SK-N-MC (cell line): ENCODE data around the gene STRIT1.

Source experiments
- DNase-seq: peaks from one replicate; pipeline ENCODE4 v3.0.0-alpha.2; 2011; ENCODE audit warnings: low read depth, low spot score
- H3K27ac ChIP-seq: fragments of 200-600 bp; sonication (generic); 2 replicates; pipeline ENCODE4 v1.5.1; 2016; ENCODE audit warnings: mixed run types
- H3K36me3 ChIP-seq: fragments of 200-600 bp; sonication (generic); 2 replicates; pipeline ENCODE4 v1.6.1; 2017; ENCODE audit warnings: antibody characterized with exemption, low read length, mixed read lengths; ENCODE audit not compliant: insufficient read depth
- H3K4me3 ChIP-seq: fragments of 200-600 bp; sonication (generic); 2 replicates; pipeline ENCODE4 v1.5.1; 2016
- H3K9ac ChIP-seq: fragments of 200-600 bp; sonication (generic); 2 replicates; pipeline ENCODE4 v1.8.0; 2017; ENCODE audit warnings: mixed run types, mixed read lengths; ENCODE audit not compliant: insufficient read length
- H3K9me3 ChIP-seq: fragments of 200-600 bp; sonication (generic); 2 replicates; pipeline ENCODE4 v1.6.1; 2017; ENCODE audit warnings: low read depth, mild to moderate bottlenecking, antibody characterized with exemption, low read length, moderate library complexity, mixed read lengths
- EZH2 ChIP-seq: fragments of 200-600 bp; sonication (generic); IDR thresholded peaks from one replicate; pipeline ENCODE4 v1.6.1; 2017; ENCODE audit warnings: antibody characterized with exemption
- FOXP2 ChIP-seq: optimal IDR thresholded peaks from 2 replicates; pipeline ENCODE3; 2011; ENCODE audit warnings: mild to moderate bottlenecking, moderate library complexity; ENCODE audit not compliant: insufficient read depth; ENCODE audit errors: extremely low read length, control extremely low read depth
- POLR2AphosphoS5 ChIP-seq: IDR thresholded peaks from 2 replicates; pipeline ENCODE4 v1.6.1; 2012; ENCODE audit warnings: mild to moderate bottlenecking, low read depth, low read length, borderline replicate concordance

STRIT1 gene

DNA sequence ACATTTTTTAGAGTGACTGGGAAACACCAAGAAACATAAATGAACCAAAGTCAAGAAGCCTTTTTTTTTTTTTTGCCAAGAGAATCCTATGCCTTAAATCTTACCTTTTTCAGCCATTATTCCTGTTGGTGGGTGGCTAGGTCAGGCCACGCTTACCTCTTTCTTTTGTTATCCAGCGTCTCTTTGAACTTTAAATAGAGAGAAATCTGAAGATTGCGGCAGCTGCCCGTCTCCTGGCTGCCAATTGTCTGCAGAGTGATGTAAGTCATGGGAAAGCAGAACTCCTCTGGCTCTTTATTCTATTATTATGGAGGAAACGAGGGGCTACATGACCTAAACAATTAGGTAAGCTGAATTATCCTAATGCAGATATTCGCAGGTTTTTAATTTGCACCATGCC is at the start of gene STRIT1:
STRIT1 (minus strand) TSS at position 168 of the 400 bp plus-strand sequence.
- no peak for DNase-seq
- Histone ChIP-seq H3K36me3 (no peaks in the 10 kb centered on the region), H3K9me3 (no peaks in the 10 kb centered on the region; the same call in 1 of the 2 replicates), H3K4me3 (no peak within 1 kb of the TSS), H3K9ac (no peak within 1 kb of the TSS), H3K27ac (no peak within 1 kb of the TSS)
- TF ChIP-seq FOXP2 (no peak), EZH2 (no peak), POLR2AphosphoS5 (no peak)

DNA sequence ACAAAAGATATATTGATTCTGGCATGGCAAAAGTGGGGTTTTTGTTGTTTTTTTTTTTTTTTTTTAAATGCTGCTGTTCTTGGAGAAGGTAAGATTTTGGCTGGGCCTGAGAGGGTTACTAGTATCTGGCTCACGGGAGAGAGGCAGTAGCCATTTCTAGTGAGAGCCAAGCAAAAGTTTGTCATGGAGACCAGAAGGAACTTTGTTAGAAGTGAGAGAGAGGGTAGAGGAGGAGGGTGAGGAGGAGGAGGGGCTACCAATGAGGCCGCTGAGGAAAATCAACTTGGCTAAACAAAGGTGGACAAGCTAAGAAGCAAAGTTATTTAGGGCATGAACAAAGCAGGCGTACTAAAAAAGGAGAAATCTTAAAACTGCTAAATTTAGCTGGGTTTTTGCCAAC is 48.9 kb upstream of the STRIT1 start:
- H3K4me3 ChIP-seq = no peak overlapping the region
- H3K27ac ChIP-seq = no peak overlapping the region
- H3K36me3 ChIP-seq = no peaks in the 10 kb centered on the region
- DNase-seq = no peak
- no peak overlapping the region for H3K9ac ChIP-seq
- no peaks in the 10 kb centered on the region for H3K9me3 ChIP-seq
- TF ChIP-seq EZH2 (no peak), FOXP2 (no peak), POLR2AphosphoS5 (no peak)

DNA sequence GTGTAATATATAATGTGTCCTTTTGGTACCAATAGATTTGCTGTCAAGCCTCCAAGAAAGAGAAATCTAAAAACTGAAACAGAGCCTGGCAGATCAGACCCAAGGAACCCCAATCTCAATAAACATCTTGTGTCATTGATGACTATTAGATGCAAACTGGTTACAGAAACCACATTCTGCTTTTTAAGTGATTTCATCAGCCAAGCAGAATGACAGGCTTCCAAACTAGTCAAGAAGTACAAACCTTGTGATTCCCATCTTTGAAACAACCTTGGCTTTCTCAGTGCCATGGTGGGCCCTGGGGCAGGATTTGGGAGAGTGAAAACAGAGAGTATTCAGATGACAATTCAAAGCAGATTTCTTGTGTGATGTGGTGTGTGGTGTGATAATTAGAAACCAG is 45.6 kb upstream of the STRIT1 start:
- H3K9ac ChIP-seq = no peak overlapping the region
- no peak for DNase-seq
- no peaks in the 10 kb centered on the region for H3K36me3 ChIP-seq
- H3K9me3 ChIP-seq = no peaks in the 10 kb centered on the region
- TF ChIP-seq EZH2 = no peak
- no peak for TF ChIP-seq FOXP2
- TF ChIP-seq POLR2AphosphoS5 = no peak
- no peak overlapping the region for H3K4me3 ChIP-seq
- no peak overlapping the region for H3K27ac ChIP-seq

DNA sequence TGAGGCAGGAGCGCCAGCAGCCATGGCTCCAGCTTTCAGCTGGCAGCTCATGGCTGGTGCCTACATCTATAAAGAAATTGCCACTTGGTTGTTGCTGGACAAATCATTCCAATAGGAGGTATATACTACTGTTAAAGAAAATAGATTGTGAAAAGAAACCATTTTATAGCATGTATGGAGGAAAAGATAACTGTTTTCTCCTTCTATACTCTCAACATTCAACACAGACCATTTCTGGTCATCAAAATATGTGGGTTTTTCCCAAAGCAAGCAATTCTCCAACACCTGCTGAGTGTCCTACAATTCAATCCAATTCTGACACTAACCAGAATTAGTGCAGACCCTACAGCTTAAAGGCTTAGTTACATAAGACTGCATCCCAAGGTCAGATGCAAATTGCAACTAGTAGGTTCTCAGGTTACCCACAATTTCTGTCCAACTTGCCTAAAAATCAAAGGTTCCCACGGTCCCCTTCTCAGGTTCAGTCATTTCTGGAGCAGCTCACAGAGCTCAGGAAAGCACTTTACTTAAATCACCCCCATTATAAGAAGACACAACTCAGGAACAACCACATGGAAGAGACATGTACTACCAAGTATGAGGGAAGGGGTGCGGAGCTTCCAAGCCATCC is 42.4 kb upstream of the STRIT1 start:
- H3K9ac ChIP-seq = no peak overlapping the region
- H3K27ac ChIP-seq = no peak overlapping the region
- no peaks in the 10 kb centered on the region for H3K9me3 ChIP-seq
- no peak for DNase-seq
- H3K4me3 ChIP-seq = no peak overlapping the region
- H3K36me3 ChIP-seq = no peaks in the 10 kb centered on the region
- TF ChIP-seq EZH2 (no peak), FOXP2 (no peak), POLR2AphosphoS5 (no peak)

DNA sequence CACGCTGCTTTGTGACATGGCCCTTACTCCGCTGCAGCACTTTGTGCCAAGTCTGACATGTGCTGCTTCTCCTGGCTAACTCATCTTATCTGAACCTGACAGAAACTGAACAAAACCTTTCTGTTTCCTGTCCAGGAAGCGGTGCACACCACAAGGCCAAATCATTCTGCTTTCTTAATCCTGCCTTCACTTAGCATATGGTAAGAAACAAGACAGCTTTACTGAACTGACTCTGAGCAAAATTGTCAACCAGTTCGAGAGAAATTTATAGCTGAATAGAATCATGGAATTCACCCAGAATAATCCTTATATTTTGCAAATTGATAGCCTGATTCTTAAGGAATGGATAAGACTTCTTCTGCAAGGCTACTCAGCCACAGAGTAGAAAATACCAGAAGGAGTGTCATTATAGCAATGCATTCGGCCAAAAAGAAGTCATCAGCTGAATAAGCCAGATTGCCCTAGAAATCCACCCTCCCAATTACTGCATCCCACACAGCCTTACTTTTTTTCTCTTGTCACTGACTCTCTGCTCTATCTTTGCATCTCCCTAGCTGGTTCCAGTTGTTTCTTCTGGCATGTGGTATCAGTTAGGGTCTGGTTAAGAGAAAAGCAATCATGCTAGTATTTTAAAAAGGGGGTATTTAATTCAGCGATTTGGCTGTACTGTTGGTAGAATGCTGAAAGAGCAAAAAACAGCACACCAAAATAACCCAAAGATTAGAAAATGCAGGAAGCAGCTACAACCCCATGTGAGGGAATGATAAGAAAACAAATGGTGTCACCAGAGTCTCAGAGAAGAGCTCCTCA is 41.6 kb upstream of the STRIT1 start:
- no peaks in the 10 kb centered on the region for H3K9me3 ChIP-seq
- no peak for DNase-seq
- H3K4me3 ChIP-seq = no peak overlapping the region
- no peaks in the 10 kb centered on the region for H3K36me3 ChIP-seq
- no peak overlapping the region for H3K27ac ChIP-seq
- H3K9ac ChIP-seq = no peak overlapping the region
- TF ChIP-seq EZH2 (no peak), FOXP2 (no peak), POLR2AphosphoS5 (no peak)

DNA sequence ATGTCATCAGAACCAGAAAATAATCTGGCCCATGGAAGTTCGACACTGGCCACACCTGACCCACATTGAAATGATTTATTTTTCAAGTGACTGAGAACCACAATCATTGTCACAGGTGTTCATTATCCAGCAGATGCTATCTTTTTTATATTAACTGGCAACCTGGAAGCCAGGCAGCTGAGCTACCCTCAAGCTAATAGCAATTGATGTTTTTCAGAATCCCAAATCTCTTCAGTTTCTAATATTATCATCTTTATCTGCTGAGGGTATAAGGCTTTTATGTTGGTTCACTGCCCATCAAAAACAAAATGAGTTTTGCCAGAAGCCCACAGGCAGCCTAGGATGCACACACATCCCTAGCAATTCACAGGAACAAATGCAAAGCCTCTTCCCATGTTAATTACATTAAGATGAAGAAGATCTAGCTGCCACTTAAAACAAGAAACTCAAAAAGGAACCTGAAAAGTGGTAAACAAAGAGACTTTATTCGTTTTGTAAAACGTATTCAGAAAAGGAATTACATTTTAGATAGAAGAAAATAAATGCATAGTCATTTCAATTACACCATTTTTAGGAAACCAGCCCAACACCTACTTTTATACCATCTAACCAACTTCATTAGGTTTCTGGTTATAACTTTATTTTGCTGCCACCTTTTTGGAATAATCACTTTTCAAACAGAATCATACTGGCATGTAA is 40.9 kb upstream of the STRIT1 start:
- H3K36me3 ChIP-seq = no peaks in the 10 kb centered on the region
- H3K4me3 ChIP-seq = no peak overlapping the region
- H3K9me3 ChIP-seq = no peaks in the 10 kb centered on the region
- H3K27ac ChIP-seq = no peak overlapping the region
- TF ChIP-seq FOXP2 (no peak), POLR2AphosphoS5 (no peak), EZH2 (no peak)
- no peak for DNase-seq
- H3K9ac ChIP-seq = no peak overlapping the region

DNA sequence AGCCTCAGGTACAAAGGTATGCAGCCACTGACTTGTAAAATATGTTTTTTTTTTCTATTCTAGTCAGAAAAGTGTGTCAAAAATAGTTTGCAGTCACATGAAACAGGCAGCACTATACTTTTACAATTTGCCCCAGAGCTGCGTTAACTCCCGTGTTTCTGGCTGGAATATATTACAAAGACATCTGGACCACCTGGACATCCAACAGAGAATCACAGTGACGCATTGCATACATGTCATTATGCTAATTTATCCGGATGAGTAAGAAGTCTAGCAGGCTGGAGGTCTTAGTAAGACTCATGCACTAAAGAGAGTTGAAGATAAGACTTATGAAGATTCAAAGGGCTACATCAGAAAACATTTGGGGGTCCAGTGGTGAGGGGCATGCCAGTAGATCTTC is 39.2 kb upstream of the STRIT1 start:
- H3K9ac ChIP-seq = no peak overlapping the region
- no peak for DNase-seq
- no peak overlapping the region for H3K27ac ChIP-seq
- TF ChIP-seq EZH2 (no peak), POLR2AphosphoS5 (no peak), FOXP2 (no peak)
- H3K4me3 ChIP-seq = no peak overlapping the region
- no peaks in the 10 kb centered on the region for H3K9me3 ChIP-seq
- H3K36me3 ChIP-seq = no peaks in the 10 kb centered on the region

DNA sequence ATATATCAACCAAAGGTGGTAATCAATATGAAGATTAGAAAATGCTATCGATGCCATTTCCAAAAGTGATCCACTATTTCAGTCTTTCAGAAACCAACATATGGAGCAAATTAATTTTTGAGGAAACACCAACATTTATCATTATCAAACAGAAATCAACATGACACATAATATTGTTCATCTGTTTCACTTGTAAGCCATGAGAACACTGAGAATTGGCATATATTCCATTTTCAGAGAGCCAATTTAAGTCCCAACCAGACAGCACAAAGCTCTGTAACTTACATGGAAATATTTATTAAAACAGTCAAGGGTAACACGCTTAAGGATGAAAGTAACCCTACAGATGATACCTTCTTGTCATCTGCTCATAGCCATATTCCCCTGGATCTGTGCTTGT is 37.6 kb upstream of the STRIT1 start:
- Histone ChIP-seq H3K4me3 (no peak overlapping the region), H3K27ac (no peak overlapping the region), H3K9ac (no peak overlapping the region), H3K9me3 (no peaks in the 10 kb centered on the region), H3K36me3 (no peaks in the 10 kb centered on the region)
- TF ChIP-seq FOXP2 (no peak), POLR2AphosphoS5 (no peak), EZH2 (no peak)
- no peak for DNase-seq
